ENCODE data around the gene KXD1. TPM values are rescaled to one million over a fixed set of nuclear protein-coding genes. Genes with fewer than 3 reads are reported as not detected.

Gene KXD1
- total and polyA plus RNA-seq, 10 of the 15 experiments (the other 5 are each of a cell fraction or from before 2014, with no cell fraction given): 27.5 to 209 (median 129) TPM

DNA sequence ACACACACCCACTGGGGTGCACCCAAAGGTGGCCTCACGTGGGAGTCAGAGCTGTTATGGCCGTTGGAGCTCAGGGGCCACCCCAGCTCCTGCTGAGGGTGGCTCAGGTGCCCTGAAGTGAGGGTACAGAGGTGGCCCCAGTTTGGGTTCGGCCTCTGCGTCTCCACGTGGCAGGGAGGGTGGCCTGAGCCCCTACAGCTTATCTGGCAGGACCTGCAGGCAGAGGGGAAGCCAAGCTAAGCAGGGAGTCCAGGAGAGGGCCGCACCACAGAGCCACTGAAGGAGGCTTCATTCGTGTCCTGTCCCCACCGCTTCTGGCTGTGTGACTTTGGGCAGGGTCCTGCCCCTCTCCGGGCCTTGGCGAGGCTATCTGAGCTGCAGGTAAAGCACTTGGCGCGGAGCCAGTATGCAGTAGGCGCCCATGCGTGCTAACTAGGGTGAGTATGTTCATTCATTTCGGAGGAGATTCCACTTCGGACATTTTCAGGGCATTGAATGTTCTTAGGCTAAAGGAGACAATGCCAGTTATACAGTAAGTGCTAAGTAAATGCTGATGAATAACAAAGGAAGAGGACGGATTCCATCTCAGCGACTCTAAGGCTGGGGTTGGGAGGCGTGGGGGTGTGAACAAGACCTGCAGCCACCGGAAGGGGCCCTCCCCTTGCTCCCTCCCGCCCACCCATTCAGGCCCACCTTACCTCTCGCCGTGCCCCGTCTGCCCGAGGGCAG lies 35.9 kb downstream of the KXD1 start (continued):
- TF ChIP-seq CBX5 (IDR thresholded peaks at IDR 0.05; ENCODE audit: low read depth): no peak
- TF ChIP-seq, protein P1, sequence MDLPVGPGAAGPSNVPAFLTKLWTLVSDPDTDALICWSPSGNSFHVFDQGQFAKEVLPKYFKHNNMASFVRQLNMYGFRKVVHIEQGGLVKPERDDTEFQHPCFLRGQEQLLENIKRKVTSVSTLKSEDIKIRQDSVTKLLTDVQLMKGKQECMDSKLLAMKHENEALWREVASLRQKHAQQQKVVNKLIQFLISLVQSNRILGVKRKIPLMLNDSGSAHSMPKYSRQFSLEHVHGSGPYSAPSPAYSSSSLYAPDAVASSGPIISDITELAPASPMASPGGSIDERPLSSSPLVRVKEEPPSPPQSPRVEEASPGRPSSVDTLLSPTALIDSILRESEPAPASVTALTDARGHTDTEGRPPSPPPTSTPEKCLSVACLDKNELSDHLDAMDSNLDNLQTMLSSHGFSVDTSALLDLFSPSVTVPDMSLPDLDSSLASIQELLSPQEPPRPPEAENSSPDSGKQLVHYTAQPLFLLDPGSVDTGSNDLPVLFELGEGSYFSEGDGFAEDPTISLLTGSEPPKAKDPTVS (IDR thresholded peaks at IDR 0.05; ENCODE audit: low read depth, low read length): no peak
- TF ChIP-seq CEBPB (IDR thresholded peaks at IDR 0.05; ENCODE audit: borderline replicate concordance in 1 of 2, low read depth in 2 of 2, low read length in 2 of 2): no peak
- no peak for TF ChIP-seq FOS (IDR thresholded peaks at IDR 0.05; ENCODE audit: borderline replicate concordance, extremely low read depth, insufficient read length)
- TF ChIP-seq, protein P2, sequence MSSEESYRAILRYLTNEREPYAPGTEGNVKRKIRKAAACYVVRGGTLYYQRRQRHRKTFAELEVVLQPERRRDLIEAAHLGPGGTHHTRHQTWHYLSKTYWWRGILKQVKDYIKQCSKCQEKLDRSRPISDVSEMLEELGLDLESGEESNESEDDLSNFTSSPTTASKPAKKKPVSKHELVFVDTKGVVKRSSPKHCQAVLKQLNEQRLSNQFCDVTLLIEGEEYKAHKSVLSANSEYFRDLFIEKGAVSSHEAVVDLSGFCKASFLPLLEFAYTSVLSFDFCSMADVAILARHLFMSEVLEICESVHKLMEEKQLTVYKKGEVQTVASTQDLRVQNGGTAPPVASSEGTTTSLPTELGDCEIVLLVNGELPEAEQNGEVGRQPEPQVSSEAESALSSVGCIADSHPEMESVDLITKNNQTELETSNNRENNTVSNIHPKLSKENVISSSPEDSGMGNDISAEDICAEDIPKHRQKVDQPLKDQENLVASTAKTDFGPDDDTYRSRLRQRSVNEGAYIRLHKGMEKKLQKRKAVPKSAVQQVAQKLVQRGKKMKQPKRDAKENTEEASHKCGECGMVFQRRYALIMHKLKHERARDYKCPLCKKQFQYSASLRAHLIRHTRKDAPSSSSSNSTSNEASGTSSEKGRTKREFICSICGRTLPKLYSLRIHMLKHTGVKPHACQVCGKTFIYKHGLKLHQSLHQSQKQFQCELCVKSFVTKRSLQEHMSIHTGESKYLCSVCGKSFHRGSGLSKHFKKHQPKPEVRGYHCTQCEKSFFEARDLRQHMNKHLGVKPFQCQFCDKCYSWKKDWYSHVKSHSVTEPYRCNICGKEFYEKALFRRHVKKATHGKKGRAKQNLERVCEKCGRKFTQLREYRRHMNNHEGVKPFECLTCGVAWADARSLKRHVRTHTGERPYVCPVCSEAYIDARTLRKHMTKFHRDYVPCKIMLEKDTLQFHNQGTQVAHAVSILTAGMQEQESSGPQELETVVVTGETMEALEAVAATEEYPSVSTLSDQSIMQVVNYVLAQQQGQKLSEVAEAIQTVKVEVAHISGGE (CRISPR knock-in tag; IDR thresholded peaks at IDR 0.05): no peak
- TF ChIP-seq KLF5 (IDR thresholded peaks at IDR 0.05; ENCODE audit: partially characterized antibody): no peak
